HG03280 (cell line): ENCODE results near the gene PLCB4.

Source experiments
- ATAC-seq: cut with Tn5 transposase; IDR thresholded peaks from one replicate; pipeline ENCODE4 v1.9.1; 2021; ENCODE audit warnings: mild to moderate bottlenecking, moderate library complexity; ENCODE audit not compliant: unreplicated experiment

PLCB4 gene

GRCh38 chr20:9212735-9213134 is 143.8 kb downstream of the PLCB4 start:
- no peak for ATAC-seq

GRCh38 chr20:9214685-9215084 is 145.8 kb downstream of the PLCB4 start:
- ATAC-seq: no peak

GRCh38 chr20:9215539-9215938 is 146.7 kb downstream of the PLCB4 start:
- ATAC-seq: no peak

GRCh38 chr20:9218531-9218961 is 149.7 kb downstream of the PLCB4 start:
- no peak for ATAC-seq

- no peak for ATAC-seq
These were observed 152.1 kb downstream of the PLCB4 start for GRCh38 chr20:9220874-9221547.

- no peak for ATAC-seq
These were observed 154.4 kb downstream of the PLCB4 start for GRCh38 chr20:9223296-9223695.

- ATAC-seq: no peak
These were observed 157.0 kb downstream of the PLCB4 start for GRCh38 chr20:9225879-9226278.

- ATAC-seq: no peak
These were observed 159.2 kb downstream of the PLCB4 start for GRCh38 chr20:9227896-9228615.

- ATAC-seq: no peak
These were observed 160.0 kb downstream of the PLCB4 start for GRCh38 chr20:9228774-9229450.

GRCh38 chr20:9230406-9230805 is 161.5 kb downstream of the PLCB4 start:
- no peak for ATAC-seq

- ATAC-seq: no peak
These were observed 164.9 kb downstream of the PLCB4 start for GRCh38 chr20:9233804-9234203.

- no peak for ATAC-seq
These were observed 166.6 kb downstream of the PLCB4 start for GRCh38 chr20:9235518-9235917.

- ATAC-seq: no peak
These were observed 167.6 kb downstream of the PLCB4 start for GRCh38 chr20:9236458-9236857.

- ATAC-seq: no peak
These were observed 172.4 kb downstream of the PLCB4 start for GRCh38 chr20:9241232-9241692.

GRCh38 chr20:9241721-9242427 is 173.0 kb downstream of the PLCB4 start:
- ATAC-seq: no peak

GRCh38 chr20:9243986-9244385 is 175.1 kb downstream of the PLCB4 start:
- ATAC-seq: no peak

- no peak for ATAC-seq
These were observed 175.9 kb downstream of the PLCB4 start for GRCh38 chr20:9244811-9245210.

GRCh38 chr20:9246731-9247130 is 177.8 kb downstream of the PLCB4 start:
- no peak for ATAC-seq

- ATAC-seq: no peak
These were observed 181.6 kb downstream of the PLCB4 start for GRCh38 chr20:9250511-9250910.

GRCh38 chr20:9253006-9253539 is 184.2 kb downstream of the PLCB4 start:
- no peak for ATAC-seq

- ATAC-seq: no peak
These were observed 186.3 kb downstream of the PLCB4 start for GRCh38 chr20:9255171-9255570.
